ENCODE data around the gene CNPY2. TPM values are rescaled to one million over a fixed set of nuclear protein-coding genes. Genes with fewer than 3 reads are reported as not detected.
"Not testable (repeated sequence)": the region's sequence is repeated elsewhere in the genome, so short reads cannot be mapped to it uniquely, and the experiment has no call there.

The CNPY2 gene
- total RNA-seq, 2 experiments from 2014 or later = 77.4 to 82.6 TPM

DNA sequence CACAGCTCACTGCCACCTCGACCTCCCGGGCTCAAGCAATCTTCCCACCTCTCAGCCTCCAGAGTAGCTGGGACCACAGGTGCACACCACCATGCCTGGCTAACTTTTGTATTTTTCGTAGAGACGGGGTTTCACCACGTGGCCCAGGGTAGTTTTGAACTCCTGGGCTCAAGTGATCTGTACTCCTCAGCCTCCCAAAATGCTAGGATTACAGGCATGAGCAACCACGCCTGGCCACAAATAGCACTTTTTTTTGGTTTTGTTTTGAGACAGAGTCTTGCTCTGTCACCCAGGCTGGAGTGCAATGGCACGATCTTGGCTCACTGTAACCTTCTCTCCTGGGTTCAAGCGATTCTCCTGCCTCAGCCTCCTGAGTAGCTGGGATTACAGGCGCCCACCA is 31.5 kb upstream of the CNPY2 start:
- intact Hi-C loops (cut with DNase I, micrococcal nuclease); H3K9me3 Mint-ChIP-seq (ENCODE audit: low read depth); DNase-seq; H3K4me3 Mint-ChIP-seq; H3K27me3 Mint-ChIP-seq; ATAC-seq; H3K4me1 Mint-ChIP-seq; H3K27ac Mint-ChIP-seq: not testable (repeated sequence)
- ChIA-PET CTCF (interaction anchor here (0.6 to 2.3 kb wide), 3 partner anchors 9 to 12 kb away, joined by 3 to 12 read pairs (median 6); partner anchors contain the start of genes IL23A and STAT2), POLR2A (interaction anchor here (0.6 to 0.7 kb wide), 3 partner anchors 13 to 63 kb away, joined by 5 to 12 read pairs (median 9); no protein-coding TSS in a partner anchor)
- H3K36me3 Mint-ChIP-seq (ENCODE audit: low read depth) = peaks cover 58% of the 10 kb centered on the region

DNA sequence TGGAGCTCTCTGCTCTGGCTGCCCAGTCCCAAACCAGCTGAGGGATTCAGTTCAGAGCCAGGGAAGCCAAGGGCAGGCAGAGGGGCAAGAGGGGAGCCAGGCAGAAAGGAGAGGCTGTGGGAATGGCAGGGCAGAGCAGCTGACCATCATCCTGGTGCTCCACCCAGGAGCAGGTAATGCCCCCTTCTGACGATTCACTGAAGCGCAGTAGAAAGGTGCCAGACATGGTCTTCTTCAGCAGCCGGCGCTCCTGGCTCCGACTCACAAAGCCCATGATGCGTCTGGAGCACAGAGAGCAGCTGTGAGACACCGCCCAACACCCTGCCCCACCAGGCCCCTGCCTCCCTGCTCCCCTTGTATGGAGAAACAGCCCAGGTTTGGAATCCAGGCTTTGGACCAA is 30.9 kb upstream of the CNPY2 start:
- DNase-seq = peak; percentile 56
- Mint-ChIP-seq H3K9me3 (ENCODE audit: low read depth) (no peaks in the 10 kb centered on the region), H3K4me1 (peaks cover 3% of the 10 kb centered on the region), H3K27ac (no peak overlapping the region), H3K27me3 (no peaks in the 10 kb centered on the region), H3K4me3 (no peak overlapping the region), H3K36me3 (ENCODE audit: low read depth) (peaks cover 62% of the 10 kb centered on the region)
- CTCF ChIA-PET = interaction anchor here (0.6 to 2.3 kb wide), 4 partner anchors 8 to 117 kb away, joined by 3 to 12 read pairs (median 6); partner anchors contain the start of genes IL23A and STAT2
- ATAC-seq = peak; percentile 35
- POLR2A ChIA-PET = interaction anchor here (0.6 to 0.7 kb wide), 3 partner anchors 31 to 64 kb away, joined by 4 to 12 read pairs (median 5); partner anchors contain the start of gene CNPY2
- intact Hi-C loops (cut with DNase I, micrococcal nuclease) = no loop called here

DNA sequence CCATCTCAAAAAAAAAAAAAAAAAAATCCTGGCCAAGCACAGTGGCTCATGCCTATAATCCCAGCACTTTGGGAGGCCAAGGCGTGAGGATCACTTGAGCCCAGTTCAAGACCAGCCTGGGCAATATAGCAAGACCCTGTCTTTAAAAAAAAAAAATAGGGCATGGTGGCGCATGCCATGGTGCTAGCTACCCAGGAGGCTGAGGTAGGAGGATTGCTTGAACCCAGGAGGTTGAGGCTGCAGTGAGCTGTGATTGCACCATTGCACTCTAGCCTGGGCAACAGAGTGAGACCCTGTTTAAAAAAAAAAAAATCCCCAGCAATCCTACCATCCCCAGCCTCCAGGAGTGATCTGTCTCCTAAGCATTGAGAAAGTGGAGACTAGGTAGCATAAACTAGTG is 26.5 kb upstream of the CNPY2 start:
- Mint-ChIP-seq H3K36me3 (ENCODE audit: low read depth) (peaks cover 44% of the 10 kb centered on the region), H3K4me1 (peaks cover 38% of the 10 kb centered on the region)
- H3K9me3 Mint-ChIP-seq (ENCODE audit: low read depth); ATAC-seq; DNase-seq; H3K27me3 Mint-ChIP-seq; intact Hi-C loops (cut with DNase I, micrococcal nuclease); H3K27ac Mint-ChIP-seq; H3K4me3 Mint-ChIP-seq: not testable (repeated sequence)
- ChIA-PET CTCF (interaction anchor here (0.5 to 2.3 kb wide), 3 partner anchors 18 to 571 kb away, joined by 3 to 15 read pairs (median 3); partner anchors contain the start of gene STAT2), POLR2A (interaction anchor here (0.6 to 1.4 kb wide), 3 partner anchors 12 to 54 kb away, joined by 3 to 5 read pairs (median 4); partner anchors contain the start of gene CNPY2)

DNA sequence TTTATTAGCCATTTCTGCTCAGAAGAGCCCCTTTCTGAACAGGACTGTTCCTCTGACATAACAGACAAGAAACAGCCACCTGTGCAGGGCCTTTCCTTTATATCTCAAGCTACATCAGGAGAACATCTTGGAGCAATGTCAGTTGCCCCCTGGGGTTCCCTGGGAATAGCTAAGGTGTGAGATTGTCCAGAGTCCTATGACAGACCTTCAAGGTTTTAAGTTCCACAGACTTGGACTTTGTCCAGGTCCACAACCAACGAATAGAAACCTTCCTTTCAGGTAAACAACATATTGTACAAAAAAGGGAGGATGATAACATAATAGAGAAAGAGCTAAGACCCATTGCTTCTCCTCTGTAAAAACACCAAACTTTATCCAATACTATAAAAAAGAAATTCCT is 25.8 kb upstream of the CNPY2 start:
- Mint-ChIP-seq H3K27me3 (no peaks in the 10 kb centered on the region), H3K36me3 (ENCODE audit: low read depth) (peaks cover 40% of the 10 kb centered on the region)

DNA sequence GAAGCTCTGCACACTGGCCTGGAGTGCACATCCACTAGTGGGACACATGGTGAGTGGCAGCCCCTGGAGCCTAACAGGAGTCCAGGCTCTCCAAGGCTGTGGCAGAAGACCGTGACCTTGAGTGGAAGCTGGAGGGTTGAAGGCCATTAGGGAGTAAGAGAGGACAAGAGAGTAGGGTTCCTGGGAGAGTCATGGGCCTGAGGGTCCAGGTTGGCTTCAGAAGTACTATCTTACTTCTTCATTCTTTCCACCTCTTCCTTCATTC is 23.3 kb upstream of the CNPY2 start:
- peaks cover 30% of the 10 kb centered on the region for H3K36me3 Mint-ChIP-seq (ENCODE audit: low read depth)
- intact Hi-C loops (cut with DNase I, micrococcal nuclease) = loop anchor here (2.0 to 10.0 kb wide), 3 partner anchors 22 to 746 kb away; partner anchors contain the start of genes NAB2 (in 1 of the 2) and NACA (in 1 of the 2)
- H3K4me1 Mint-ChIP-seq = peaks cover 47% of the 10 kb centered on the region
- H3K27me3 Mint-ChIP-seq = no peaks in the 10 kb centered on the region
- H3K27ac Mint-ChIP-seq = peak overlapping the region; percentile 97
- ChIA-PET POLR2A (interaction anchor here (0.6 to 3.2 kb wide), 4 partner anchors 21 to 1153 kb away, joined by 3 to 27 read pairs (median 10); partner anchors contain the start of genes CNPY2 and STAT2), CTCF (interaction anchor here (0.7 to 1.5 kb wide), 7 partner anchors 8 to 131 kb away, joined by 3 to 6 read pairs (median 3); partner anchors contain the start of gene STAT2)
- peak overlapping the region; percentile 73 for H3K4me3 Mint-ChIP-seq
- H3K9me3 Mint-ChIP-seq (ENCODE audit: low read depth) = no peaks in the 10 kb centered on the region
- no peak for DNase-seq
- no peak for ATAC-seq

More for the DNA sequence above, 25.8 kb upstream of the CNPY2 start:
- ATAC-seq = no peak
- Mint-ChIP-seq H3K4me3 (no peak overlapping the region), H3K9me3 (ENCODE audit: low read depth) (no peaks in the 10 kb centered on the region), H3K4me1 (peaks cover 41% of the 10 kb centered on the region), H3K27ac (peak overlapping the region; percentile 15)
- no peak for DNase-seq
- intact Hi-C loops (cut with DNase I, micrococcal nuclease) = no loop called here
- CTCF ChIA-PET = interaction anchor here (0.9 to 2.3 kb wide), 2 partner anchors 19 to 115 kb away, joined by 3 to 15 read pairs; partner anchors contain the start of gene STAT2
- POLR2A ChIA-PET = interaction anchor here (0.9 to 1.4 kb wide), 2 partner anchors 25 to 41 kb away, joined by 3 to 4 read pairs; partner anchors contain the start of gene CNPY2

DNA sequence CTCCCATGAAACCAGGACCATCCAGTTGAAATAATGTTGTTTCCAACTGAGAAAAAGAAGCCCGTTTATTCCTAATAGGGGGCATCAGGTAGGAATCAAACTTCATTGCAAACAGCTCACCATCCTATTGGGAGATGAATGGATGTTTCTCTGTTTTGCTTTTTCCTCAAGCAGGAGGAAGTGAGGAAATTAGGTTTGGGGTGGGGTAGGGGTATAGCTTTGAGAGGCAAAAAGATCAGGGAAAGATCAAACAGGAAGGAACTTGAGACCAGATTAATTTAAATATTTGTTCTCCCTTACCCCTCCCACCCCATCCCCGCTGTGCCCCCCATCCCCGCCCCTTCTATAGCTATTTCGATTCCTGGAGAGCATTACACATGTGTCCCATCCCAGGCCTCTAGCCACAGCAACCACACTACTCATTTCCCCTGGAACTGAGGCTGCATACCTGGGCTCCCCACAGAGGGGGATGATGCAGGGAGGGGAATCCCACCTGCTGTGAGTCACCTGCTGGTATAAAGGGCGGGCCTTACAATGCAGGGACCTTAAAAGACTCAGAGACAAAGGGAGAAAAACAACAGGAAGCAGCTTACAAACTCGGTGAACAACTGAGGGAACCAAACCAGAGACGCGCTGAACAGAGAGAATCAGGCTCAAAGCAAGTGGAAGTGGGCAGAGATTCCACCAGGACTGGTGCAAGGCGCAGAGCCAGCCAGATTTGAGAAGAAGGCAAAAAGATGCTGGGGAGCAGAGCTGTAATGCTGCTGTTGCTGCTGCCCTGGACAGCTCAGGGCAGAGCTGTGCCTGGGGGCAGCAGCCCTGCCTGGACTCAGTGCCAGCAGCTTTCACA is 22.7 kb upstream of the CNPY2 start, which contains the start of gene IL23A:
TSS of gene IL23A (plus strand) at position 577 of the 850 bp plus-strand sequence. CDS start at position 738, 161 bp downstream.
- POLR2A ChIA-PET = interaction anchor here (0.6 to 3.2 kb wide), 7 partner anchors 16 to 1153 kb away, joined by 3 to 27 read pairs (median 4); partner anchors contain the start of genes CNPY2 and STAT2
- peaks cover 47% of the 10 kb centered on the region for H3K4me1 Mint-ChIP-seq
- intact Hi-C loops (cut with DNase I, micrococcal nuclease) = loop anchor here (1.0 to 10.0 kb wide), 8 partner anchors 22 to 746 kb away; partner anchors contain the start of genes STAT2 (in 2 of the 2), CS (in 1 of the 2), NAB2 (in 1 of the 2) and NACA (in 1 of the 2)

DNA sequence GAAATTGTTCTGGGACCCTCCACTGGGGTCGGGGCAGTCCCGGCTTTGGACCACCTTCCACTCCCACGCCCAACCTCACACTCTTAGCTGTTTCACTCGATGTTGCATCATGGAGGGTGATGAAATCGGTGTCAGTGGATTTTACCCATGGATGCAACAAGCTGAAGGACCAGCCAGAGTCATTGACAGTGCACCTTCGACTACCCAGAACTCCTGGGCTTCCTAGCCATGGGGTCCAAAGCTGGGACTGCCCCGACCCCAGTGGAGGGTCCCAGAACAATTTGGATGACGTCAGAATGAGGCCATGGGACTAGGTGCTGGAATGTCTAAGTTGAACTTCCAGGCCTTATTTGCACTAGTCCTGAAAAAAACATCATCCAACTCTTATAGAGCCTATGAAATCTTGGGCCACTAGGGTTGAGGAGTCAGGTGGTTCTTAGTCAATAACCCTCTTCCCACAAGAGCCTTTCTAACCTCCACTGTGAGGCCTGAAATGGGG is 22.0 kb upstream of the CNPY2 start:
- ATAC-seq (no peak), DNase-seq (no peak)
- intact Hi-C loops (cut with DNase I, micrococcal nuclease) = loop anchor here (1.0 to 10.0 kb wide), 8 partner anchors 21 to 747 kb away; partner anchors contain the start of genes STAT2 (in 2 of the 2), CS (in 1 of the 2), NAB2 (in 1 of the 2) and NACA (in 1 of the 2)
- peaks cover 22% of the 10 kb centered on the region for H3K36me3 Mint-ChIP-seq (ENCODE audit: low read depth)
- ChIA-PET POLR2A (interaction anchor here (0.6 to 3.2 kb wide), 5 partner anchors 16 to 831 kb away, joined by 3 to 27 read pairs (median 7); partner anchors contain the start of genes CNPY2 and STAT2), CTCF (interaction anchor here (0.7 to 1.5 kb wide), 8 partner anchors 10 to 476 kb away, joined by 3 to 6 read pairs (median 4); partner anchors contain the start of genes ANKRD52, RBMS2 and STAT2)
- no peaks in the 10 kb centered on the region for H3K27me3 Mint-ChIP-seq
- no peaks in the 10 kb centered on the region for H3K9me3 Mint-ChIP-seq (ENCODE audit: low read depth)
- peak overlapping the region; percentile 73 for H3K4me3 Mint-ChIP-seq
- peaks cover 51% of the 10 kb centered on the region for H3K4me1 Mint-ChIP-seq
- H3K27ac Mint-ChIP-seq = peak overlapping the region; percentile 83

More for the DNA sequence above, 22.7 kb upstream of the CNPY2 start, which contains the start of gene IL23A:
- peaks cover 29% of the 10 kb centered on the region for H3K36me3 Mint-ChIP-seq (ENCODE audit: low read depth)
- no peaks in the 10 kb centered on the region for H3K27me3 Mint-ChIP-seq
- H3K9me3 Mint-ChIP-seq (ENCODE audit: low read depth) = no peaks in the 10 kb centered on the region
- ATAC-seq (peak; percentile 81), DNase-seq (peak; percentile 94)
- H3K4me3 Mint-ChIP-seq = peak within 1 kb of the TSS; percentile 73
- H3K27ac Mint-ChIP-seq = peak within 1 kb of the TSS; percentile 97
- CTCF ChIA-PET = interaction anchor here (0.7 to 1.5 kb wide), 14 partner anchors 9 to 477 kb away, joined by 3 to 6 read pairs (median 3); partner anchors contain the start of genes ANKRD52, RBMS2 and STAT2

DNA sequence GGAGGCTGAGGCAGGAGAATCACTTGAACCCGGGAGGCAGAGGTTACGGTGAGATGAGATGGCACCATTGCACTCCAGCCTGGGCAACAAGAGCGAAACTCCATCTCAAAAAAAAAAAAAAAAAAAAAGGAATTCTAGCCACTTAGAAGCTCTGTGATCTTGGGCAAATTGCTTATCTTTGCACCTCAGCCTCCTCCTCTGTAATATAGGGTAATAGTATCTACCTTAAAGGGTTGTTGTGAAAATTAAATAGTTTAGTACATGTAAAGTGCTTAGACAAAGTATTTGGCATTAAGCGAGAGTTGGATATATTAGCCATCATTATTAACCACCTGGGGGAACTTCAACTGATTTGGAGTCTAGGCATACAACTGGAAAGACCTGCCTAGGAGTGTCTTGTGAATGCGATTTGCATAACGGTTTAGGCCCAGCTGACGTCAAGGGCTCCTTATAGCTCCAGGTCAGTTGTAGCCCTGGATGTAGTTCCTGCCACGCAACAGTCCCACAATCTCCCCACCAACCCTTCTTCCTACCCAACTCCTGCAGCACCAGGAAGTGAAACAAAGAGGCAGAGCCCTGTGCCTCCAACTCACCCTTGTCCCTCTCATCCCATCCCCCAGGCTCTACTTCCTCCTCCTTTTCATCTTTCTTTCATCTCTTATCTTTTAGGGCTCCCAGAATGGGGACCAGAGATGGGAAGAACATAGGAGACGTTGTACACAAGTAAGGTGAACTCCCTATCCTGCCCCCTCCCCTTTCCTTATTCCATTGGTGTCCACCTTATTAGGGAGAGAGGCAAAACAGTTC is 20.8 kb upstream of the CNPY2 start:
- Mint-ChIP-seq H3K4me3 (no peak overlapping the region), H3K27ac (peak overlapping the region; percentile 38), H3K9me3 (ENCODE audit: low read depth) (no peaks in the 10 kb centered on the region), H3K36me3 (ENCODE audit: low read depth) (peaks cover 14% of the 10 kb centered on the region), H3K4me1 (peaks cover 55% of the 10 kb centered on the region), H3K27me3 (no peaks in the 10 kb centered on the region)
- intact Hi-C loops (cut with DNase I, micrococcal nuclease) = loop anchor here in 1 of 2 experiments (10.0 kb wide), 2 partner anchors 388 to 748 kb away; partner anchors contain the start of genes NAB2 and NACA
- ChIA-PET POLR2A (interaction anchor here (0.7 to 3.2 kb wide), 2 partner anchors 21 to 119 kb away, joined by 7 to 16 read pairs; partner anchors contain the start of gene CNPY2), CTCF (interaction anchor here (0.6 to 1.3 kb wide), 5 partner anchors 11 to 1247 kb away, joined by 3 to 4 read pairs (median 3); partner anchors contain the start of gene STAT2)
- ATAC-seq = no peak
- no peak for DNase-seq

DNA sequence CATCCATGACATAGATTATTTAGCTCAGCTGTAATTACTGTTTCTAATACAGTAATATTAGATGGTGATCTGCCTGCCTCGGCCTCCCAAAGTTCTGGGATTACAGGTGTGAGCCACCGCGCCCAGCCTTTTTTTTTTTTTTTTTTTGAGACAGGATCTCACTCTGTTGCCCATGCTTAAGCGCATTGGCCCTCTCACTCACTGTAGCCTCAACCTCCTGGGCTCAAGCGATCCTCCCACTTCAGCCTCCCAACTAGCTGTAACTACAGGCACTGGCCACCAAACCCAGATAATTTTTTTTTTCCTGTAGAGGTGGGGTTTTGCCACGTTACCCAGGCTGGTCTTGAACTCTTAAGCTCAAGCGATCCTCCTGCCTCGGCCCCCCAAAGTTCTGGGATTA is 19.7 kb upstream of the CNPY2 start:
- H3K36me3 Mint-ChIP-seq (ENCODE audit: low read depth); H3K4me3 Mint-ChIP-seq; H3K27me3 Mint-ChIP-seq; H3K27ac Mint-ChIP-seq; ATAC-seq; POLR2A ChIA-PET; DNase-seq; H3K9me3 Mint-ChIP-seq (ENCODE audit: low read depth): not testable (repeated sequence)
- intact Hi-C loops (cut with DNase I, micrococcal nuclease) = loop anchor here in 1 of 2 experiments (2.0 to 10.0 kb wide), 3 partner anchors 69 to 749 kb away; partner anchors contain the start of genes COQ10A, NAB2 and NACA
- CTCF ChIA-PET = interaction anchor here (0.7 to 0.8 kb wide), 2 partner anchors 12 to 45 kb away, joined by 3 to 4 read pairs; no protein-coding TSS in a partner anchor
- peaks cover 52% of the 10 kb centered on the region for H3K4me1 Mint-ChIP-seq
